Measurements from ENCODE around the gene PHLDA1. TPM values are rescaled to one million over a fixed set of nuclear protein-coding genes. Genes with fewer than 3 reads are reported as not detected.
A peak's percentile ranks its signal among the peaks of the same experiment; 100 is the strongest.

PHLDA1 gene
- total RNA-seq, 1 donor from 2014 or later = 44.2 TPM

DNA sequence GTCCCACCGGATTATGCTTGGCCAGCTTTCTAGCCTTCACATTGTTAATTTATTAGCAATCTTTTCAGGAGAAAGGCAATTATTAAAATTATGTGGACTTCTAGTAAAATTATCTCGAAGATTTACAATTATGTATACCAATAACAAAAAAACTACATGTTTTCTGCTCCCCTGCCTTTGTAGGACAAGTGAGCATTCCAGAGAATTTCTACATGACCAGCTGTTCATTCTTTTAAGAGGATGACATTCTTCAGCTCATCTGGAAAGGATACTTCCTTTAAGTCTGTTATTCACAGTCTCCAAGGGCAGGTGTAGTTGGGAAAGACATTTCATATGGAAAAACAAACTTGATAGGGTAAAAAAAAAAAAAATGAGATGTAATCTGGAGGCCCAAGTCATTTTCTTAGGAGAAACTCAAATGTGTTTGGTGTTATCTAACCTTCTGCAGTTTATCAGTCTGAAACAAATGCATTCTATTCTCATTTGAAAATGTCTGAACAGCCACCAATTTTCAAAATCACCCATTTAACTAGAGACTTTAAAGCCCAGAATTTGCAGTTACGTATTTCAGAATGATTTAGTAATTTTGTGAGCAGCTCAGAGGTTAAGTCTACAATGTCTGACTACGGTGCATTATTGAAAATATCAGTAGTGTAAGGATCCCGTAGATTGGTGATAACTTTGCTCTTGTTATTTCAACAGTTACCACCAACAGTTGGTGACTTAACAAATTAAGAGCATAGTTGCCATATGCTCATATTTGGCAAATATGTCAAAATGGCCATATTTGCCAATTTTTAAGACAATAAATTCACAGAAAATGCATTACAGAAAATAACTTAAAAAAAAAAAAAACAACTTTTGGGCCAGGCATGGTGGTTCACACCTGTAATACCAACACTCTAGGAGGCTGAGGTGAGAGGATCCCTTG is 1.8 kb upstream of the PHLDA1 start:
- Mint-ChIP-seq H3K27me3 (ENCODE audit: low read depth) (no peaks in the 10 kb centered on the region), H3K36me3 (ENCODE audit: low read depth) (peaks cover 36% of the 10 kb centered on the region), H3K4me1 (ENCODE audit: low read depth) (peaks cover 41% of the 10 kb centered on the region), H3K9me3 (no peaks in the 10 kb centered on the region), H3K27ac (peak overlapping the region; percentile 97), H3K4me3 (ENCODE audit: low read depth) (peak overlapping the region; percentile 97)
- intact Hi-C loops (cut with micrococcal nuclease) = loop anchor here (2.0 to 5.0 kb wide), 4 partner anchors 124 to 553 kb away; partner anchors contain the start of genes GLIPR1 and OSBPL8
- DNase-seq (ENCODE audit: low spot score) = no peak

- intact Hi-C loops (cut with micrococcal nuclease) = loop anchor here (2.0 to 5.0 kb wide), 4 partner anchors 125 to 552 kb away; partner anchors contain the start of genes GLIPR1 and OSBPL8
- Mint-ChIP-seq H3K9me3 (no peaks in the 10 kb centered on the region), H3K4me1 (ENCODE audit: low read depth) (peaks cover 41% of the 10 kb centered on the region), H3K4me3 (ENCODE audit: low read depth) (peak overlapping the region; percentile 97), H3K27ac (peak overlapping the region; percentile 97), H3K27me3 (ENCODE audit: low read depth) (no peaks in the 10 kb centered on the region), H3K36me3 (ENCODE audit: low read depth) (peaks cover 42% of the 10 kb centered on the region)
- DNase-seq (ENCODE audit: low spot score) = no peak
Measured at GRCh38 chr12:76032043-76032981, 736 bp upstream of the PHLDA1 start.

GRCh38 chr12:76031081-76031413 is 529 bp downstream of the PHLDA1 start:
- H3K4me3 Mint-ChIP-seq (ENCODE audit: low read depth) = peak overlapping the region; percentile 97
- H3K27ac Mint-ChIP-seq = peak overlapping the region; percentile 97
- intact Hi-C loops (cut with micrococcal nuclease) = loop anchor here (1.0 to 5.0 kb wide), 11 partner anchors 11 to 526 kb away; partner anchors contain the start of genes KRR1, NAP1L1 and OSBPL8
- H3K27me3 Mint-ChIP-seq (ENCODE audit: low read depth) = no peaks in the 10 kb centered on the region
- H3K9me3 Mint-ChIP-seq = no peaks in the 10 kb centered on the region
- peaks cover 54% of the 10 kb centered on the region for H3K36me3 Mint-ChIP-seq (ENCODE audit: low read depth)
- H3K4me1 Mint-ChIP-seq (ENCODE audit: low read depth) = peaks cover 51% of the 10 kb centered on the region
- no peak for DNase-seq (ENCODE audit: low spot score)

DNA sequence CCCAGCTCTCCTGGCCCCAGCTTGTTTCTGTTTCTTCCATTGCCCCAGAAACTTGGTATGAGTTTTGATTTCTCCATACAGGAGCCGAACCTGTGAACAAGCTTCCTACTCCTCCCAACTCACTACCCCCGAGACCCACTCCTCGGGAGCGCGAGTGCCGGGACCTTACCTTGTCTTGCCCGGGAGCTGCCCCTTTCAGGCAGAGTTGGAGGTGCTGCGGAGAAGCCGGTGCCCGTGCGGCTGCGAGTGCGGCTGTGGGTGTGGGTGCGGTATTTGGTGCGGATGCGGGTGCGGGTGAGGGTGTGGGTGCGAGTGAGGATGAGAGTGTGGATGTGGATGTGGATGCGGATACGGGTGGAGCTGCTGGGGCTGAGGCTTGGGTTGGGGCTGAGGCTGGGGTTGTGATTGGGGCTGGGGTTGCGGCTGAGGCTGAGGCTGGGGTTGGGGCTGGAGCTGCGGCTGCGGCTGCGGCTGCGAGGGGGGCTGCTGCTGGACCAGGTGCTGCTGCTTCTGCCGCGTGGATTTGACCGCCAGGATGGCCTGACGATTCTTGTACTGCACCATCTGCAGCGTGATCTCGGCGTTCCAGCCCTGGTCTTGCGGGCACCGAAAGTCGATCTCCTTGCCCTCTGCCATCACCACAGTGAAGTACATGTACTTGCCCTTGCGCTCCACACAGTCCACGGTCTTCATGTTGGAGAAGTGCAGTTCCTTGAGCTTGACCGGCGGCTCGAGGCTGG is 1.1 kb downstream of the PHLDA1 start:
- Mint-ChIP-seq H3K9me3 (no peaks in the 10 kb centered on the region), H3K27ac (peak overlapping the region; percentile 97), H3K27me3 (ENCODE audit: low read depth) (no peaks in the 10 kb centered on the region), H3K4me1 (ENCODE audit: low read depth) (peaks cover 52% of the 10 kb centered on the region), H3K4me3 (ENCODE audit: low read depth) (peak overlapping the region; percentile 97), H3K36me3 (ENCODE audit: low read depth) (peaks cover 60% of the 10 kb centered on the region)
- intact Hi-C loops (cut with micrococcal nuclease) = loop anchor here (1.0 to 5.0 kb wide), 11 partner anchors 10 to 527 kb away; partner anchors contain the start of genes KRR1, NAP1L1 and OSBPL8
- DNase-seq (ENCODE audit: low spot score) = peak; percentile 65

DNA sequence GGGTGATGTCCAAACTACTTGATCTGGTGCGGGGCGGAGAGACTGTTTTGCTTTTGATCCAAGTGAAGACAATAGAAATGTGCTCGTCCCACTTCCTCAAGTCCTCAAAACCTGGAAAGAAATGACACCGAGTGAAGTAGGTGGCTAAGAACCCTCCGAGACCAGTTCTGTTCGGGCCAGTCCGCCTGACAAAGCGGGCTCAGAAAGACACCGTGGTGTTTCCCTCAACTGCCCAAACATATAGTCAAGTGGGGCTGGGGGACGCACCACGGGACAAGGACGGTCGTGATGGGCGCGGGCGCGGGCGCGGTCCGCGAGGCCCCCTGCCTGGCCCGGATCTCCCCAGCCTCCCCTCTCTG is 1.6 kb downstream of the PHLDA1 start:
- Mint-ChIP-seq H3K9me3 (no peaks in the 10 kb centered on the region), H3K36me3 (ENCODE audit: low read depth) (peaks cover 65% of the 10 kb centered on the region), H3K4me1 (ENCODE audit: low read depth) (peaks cover 55% of the 10 kb centered on the region), H3K27me3 (ENCODE audit: low read depth) (no peaks in the 10 kb centered on the region), H3K27ac (peak overlapping the region; percentile 97), H3K4me3 (ENCODE audit: low read depth) (peak overlapping the region; percentile 97)
- no peak for DNase-seq (ENCODE audit: low spot score)
- intact Hi-C loops (cut with micrococcal nuclease) = loop anchor here (2.0 to 5.0 kb wide), 5 partner anchors 95 to 527 kb away; partner anchors contain the start of gene OSBPL8

DNA sequence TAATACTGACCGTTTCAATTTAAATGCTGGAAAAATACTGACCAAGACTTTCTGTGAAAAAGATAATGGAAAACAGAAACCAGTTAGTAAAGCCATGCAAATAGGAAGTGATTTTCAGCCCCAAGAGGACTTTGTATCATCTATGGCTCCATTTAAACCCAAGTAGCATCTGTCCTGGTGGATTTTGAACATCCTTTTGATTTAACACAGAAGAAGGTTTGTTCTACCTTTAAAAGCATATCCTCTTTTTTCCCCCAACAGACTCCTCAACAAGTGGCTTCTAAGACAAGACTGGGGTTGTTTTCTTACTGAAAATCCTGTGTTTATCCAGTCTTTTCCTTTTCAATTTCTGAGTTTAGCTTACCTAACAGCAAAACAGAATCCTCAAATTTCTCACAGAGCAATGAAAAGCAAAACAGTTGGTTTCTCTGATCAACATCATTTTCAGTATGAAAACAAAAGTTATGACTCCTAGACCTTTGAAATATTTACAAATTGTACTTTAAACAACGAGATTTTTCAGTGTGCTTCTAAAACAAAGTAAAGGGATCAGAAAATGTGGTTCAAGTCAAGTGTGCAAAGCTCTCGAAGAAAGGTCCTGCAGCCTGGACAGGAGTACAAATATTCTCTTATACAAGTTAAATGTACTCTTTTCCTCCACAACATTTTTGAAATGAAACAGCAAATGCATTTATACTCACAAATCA is 2.9 kb downstream of the PHLDA1 start:
- Mint-ChIP-seq H3K9me3 (no peaks in the 10 kb centered on the region), H3K36me3 (ENCODE audit: low read depth) (peaks cover 68% of the 10 kb centered on the region), H3K27me3 (ENCODE audit: low read depth) (no peaks in the 10 kb centered on the region), H3K27ac (peak overlapping the region; percentile 97), H3K4me1 (ENCODE audit: low read depth) (peaks cover 54% of the 10 kb centered on the region), H3K4me3 (ENCODE audit: low read depth) (peak overlapping the region; percentile 97)
- DNase-seq (ENCODE audit: low spot score) = no peak
- intact Hi-C loops (cut with micrococcal nuclease) = loop anchor here (2.0 kb wide), 1 partner anchor 212 kb away; no protein-coding TSS in a partner anchor

DNA sequence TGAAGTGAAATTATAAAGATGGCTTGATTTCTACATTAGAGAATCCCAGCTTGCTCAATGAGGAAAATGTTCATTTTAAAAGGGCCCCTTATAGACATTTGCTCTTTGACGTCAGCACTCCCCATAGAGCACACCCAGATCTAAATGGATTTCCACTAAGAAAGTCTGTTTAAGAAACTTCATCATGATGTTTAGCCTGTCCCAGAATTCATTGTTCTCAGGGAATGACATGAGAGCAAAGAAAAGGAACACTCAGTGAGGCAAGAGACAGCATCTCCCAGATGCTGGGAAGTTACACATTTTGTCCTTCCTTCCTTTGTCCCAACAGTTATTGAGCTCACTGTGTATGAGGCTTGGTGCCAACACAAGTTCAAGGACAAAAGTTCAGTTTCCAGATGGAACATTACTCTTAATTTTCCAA is 4.9 kb downstream of the PHLDA1 start:
- intact Hi-C loops (cut with micrococcal nuclease) = no loop called here
- peak overlapping the region; percentile 39 for H3K4me3 Mint-ChIP-seq (ENCODE audit: low read depth)
- H3K4me1 Mint-ChIP-seq (ENCODE audit: low read depth) = peaks cover 48% of the 10 kb centered on the region
- H3K9me3 Mint-ChIP-seq = no peaks in the 10 kb centered on the region
- no peak for DNase-seq (ENCODE audit: low spot score)
- no peak overlapping the region for H3K27ac Mint-ChIP-seq
- H3K27me3 Mint-ChIP-seq (ENCODE audit: low read depth) = no peaks in the 10 kb centered on the region
- peaks cover 66% of the 10 kb centered on the region for H3K36me3 Mint-ChIP-seq (ENCODE audit: low read depth)

- DNase-seq (ENCODE audit: low spot score) = no peak
- intact Hi-C loops (cut with micrococcal nuclease) = no loop called here
- peaks cover 55% of the 10 kb centered on the region for H3K4me1 Mint-ChIP-seq (ENCODE audit: low read depth)
- H3K36me3 Mint-ChIP-seq (ENCODE audit: low read depth) = peaks cover 65% of the 10 kb centered on the region
- no peak overlapping the region for H3K4me3 Mint-ChIP-seq (ENCODE audit: low read depth)
- H3K9me3 Mint-ChIP-seq = no peaks in the 10 kb centered on the region
- no peaks in the 10 kb centered on the region for H3K27me3 Mint-ChIP-seq (ENCODE audit: low read depth)
- H3K27ac Mint-ChIP-seq = peak overlapping the region; percentile 24
Measured at GRCh38 chr12:76025601-76026575, 5.7 kb downstream of the PHLDA1 start.

GRCh38 chr12:76024942-76025600 is 6.5 kb downstream of the PHLDA1 start:
- Mint-ChIP-seq H3K4me1 (ENCODE audit: low read depth) (peaks cover 61% of the 10 kb centered on the region), H3K4me3 (ENCODE audit: low read depth) (no peak overlapping the region), H3K27ac (peak overlapping the region; percentile 26), H3K9me3 (no peaks in the 10 kb centered on the region), H3K36me3 (ENCODE audit: low read depth) (peaks cover 57% of the 10 kb centered on the region), H3K27me3 (ENCODE audit: low read depth) (no peaks in the 10 kb centered on the region)
- intact Hi-C loops (cut with micrococcal nuclease) = loop anchor here (5.0 kb wide), 1 partner anchor 368 kb away; no protein-coding TSS in a partner anchor
- DNase-seq (ENCODE audit: low spot score) = no peak

- intact Hi-C loops (cut with micrococcal nuclease) = loop anchor here (5.0 kb wide), 1 partner anchor 367 kb away; no protein-coding TSS in a partner anchor
- Mint-ChIP-seq H3K27ac (peak overlapping the region; percentile 26), H3K27me3 (ENCODE audit: low read depth) (no peaks in the 10 kb centered on the region), H3K4me1 (ENCODE audit: low read depth) (peaks cover 69% of the 10 kb centered on the region), H3K4me3 (ENCODE audit: low read depth) (no peak overlapping the region), H3K36me3 (ENCODE audit: low read depth) (peaks cover 48% of the 10 kb centered on the region), H3K9me3 (no peaks in the 10 kb centered on the region)
- no peak for DNase-seq (ENCODE audit: low spot score)
Measured at GRCh38 chr12:76024102-76024781, 7.3 kb downstream of the PHLDA1 start.
